Peyer's patch (tissue), 4 donors: Measurements from ENCODE around the gene WWOX.

Experiments
- CTCF ChIP-seq, 6 experiments: fragments of 450-650 bp in 4 of 6; fragments of 200-600 bp in 2 of 6; sonication (generic) in 1 of 6; IDR thresholded peaks; one replicate each; pipeline ENCODE4 v1.5.1; 2017 to 2019; ENCODE audit warnings: antibody characterized with exemption in 6 of 6, mild to moderate bottlenecking in 3 of 6, moderate library complexity in 1 of 6
- POLR2A ChIP-seq, 2 donors: fragments of 450-650 bp; IDR thresholded peaks; one replicate each; pipeline ENCODE4 v1.5.1; 2017; ENCODE audit warnings: antibody characterized with exemption in 2 of 2, mild to moderate bottlenecking in 2 of 2, moderate library complexity in 2 of 2

GRCh38 chr16:78689028-78689427, 589.6 kb downstream of the WWOX start:
- TF ChIP-seq CTCF (IDR thresholded peaks at IDR 0.05) (no peak), POLR2A (IDR thresholded peaks at IDR 0.05) (no peak)
